Skeletal muscle satellite cell (primary cell): ENCODE data around the gene ZNF599.

Experiments used
- H3K27me3 ChIP-seq: 2 replicates; pipeline ENCODE4 v1.7.0; 2013; ENCODE audit warnings: low read length; ENCODE audit not compliant: control insufficient read depth, insufficient read depth
- H3K36me3 ChIP-seq: 2 replicates; pipeline ENCODE4 v1.7.0; 2013; ENCODE audit warnings: mild to moderate bottlenecking, control low read depth, low read length; ENCODE audit not compliant: insufficient read depth
- H3K4me1 ChIP-seq: 2 replicates; pipeline ENCODE4 v1.7.0; 2013; ENCODE audit warnings: low read length; ENCODE audit not compliant: control insufficient read depth, insufficient read depth
- H3K4me2 ChIP-seq: 2 replicates; pipeline ENCODE4 v1.7.0; 2013; ENCODE audit warnings: mild to moderate bottlenecking, low read length
- H3K4me3 ChIP-seq: 2 replicates; pipeline ENCODE4 v1.7.0; 2013; ENCODE audit warnings: low read length
- H3K9ac ChIP-seq: 2 replicates; pipeline ENCODE4 v1.7.0; 2013; ENCODE audit warnings: mild to moderate bottlenecking, low read depth, low read length, moderate library complexity
- H3K9me3 ChIP-seq: replicated peaks from 2 replicates; pipeline ENCODE4 v1.7.0; 2013; ENCODE audit warnings: mild to moderate bottlenecking, control low read depth, low read length

The ZNF599 gene

GRCh38 chr19:34712395-34713261, 60.4 kb downstream of the ZNF599 start:
- Histone ChIP-seq H3K4me2 (no peak overlapping the region), H3K4me3 (no peak overlapping the region), H3K4me1 (no peaks in the 10 kb centered on the region), H3K9ac (no peak overlapping the region), H3K27me3 (peaks cover 6% of the 10 kb centered on the region), H3K36me3 (no peaks in the 10 kb centered on the region), H3K9me3 (peaks cover 5% of the 10 kb centered on the region)

DNA sequence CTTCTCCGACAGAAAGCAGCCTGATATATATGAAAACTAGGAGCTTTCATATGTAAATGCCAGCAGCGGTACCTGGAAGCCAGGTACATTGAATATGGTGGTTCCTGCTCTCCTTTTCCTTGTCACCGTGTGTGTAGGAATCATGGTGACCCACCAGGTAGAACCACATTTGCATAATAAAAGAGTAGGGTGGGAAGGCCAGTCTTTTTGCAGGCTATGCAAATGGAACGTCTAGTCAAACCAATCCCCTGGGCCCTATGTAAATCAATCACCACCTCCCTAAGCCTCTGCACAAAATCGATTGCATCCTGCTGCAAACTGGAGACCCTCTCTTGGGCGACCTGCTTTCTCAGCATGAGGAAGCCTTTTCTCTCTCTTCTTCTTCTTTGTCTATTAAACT, 61.1 kb downstream of the ZNF599 start:
- Histone ChIP-seq H3K4me3 (no peak overlapping the region), H3K36me3 (no peaks in the 10 kb centered on the region), H3K4me2 (no peak overlapping the region), H3K27me3 (peaks cover 6% of the 10 kb centered on the region), H3K4me1 (no peaks in the 10 kb centered on the region), H3K9ac (no peak overlapping the region), H3K9me3 (peaks cover 5% of the 10 kb centered on the region)
